PC-9 (cell line): Measurements from ENCODE around the gene CYS1. TPM values are rescaled to one million over a fixed set of nuclear protein-coding genes. Genes with fewer than 3 reads are reported as not detected.
"Not testable (repeated sequence)": the region's sequence is repeated elsewhere in the genome, so short reads cannot be mapped to it uniquely, and the experiment has no call there.

Experiments used
- BruUV-seq: library from RNA; stranded (reverse); fragments of 400-500 nt; replicated peaks from 2 replicates; lab custom pipeline; 2021; lab: Mats Ljungman, UMichigan
- CTCF ChIA-PET: fragments of 300-600 bp; sonication (Branson Sonifier 250); formaldehyde crosslinking; loops from one replicate; lab custom pipeline; 2022; ENCODE audit warnings: antibody characterized with exemption; lab: Charles Lee
- POLR2A ChIA-PET: fragments of 300-600 bp; sonication (Branson Sonifier 250); formaldehyde crosslinking; loops from one replicate; lab custom pipeline; 2022; ENCODE audit warnings: antibody characterized with exemption; ENCODE audit not compliant: unreplicated experiment; lab: Charles Lee
- DNase-seq, 2 experiments: peaks; one replicate each; pipeline versions ENCODE4 v3.0.0 to v3.0.0-alpha.2; 2015 to 2022; ENCODE audit warnings: mixed read lengths in 1 of 2
- H2AFZ ChIP-seq: fragments of 200-600 bp; sonication (generic); 2 replicates; pipeline ENCODE4 v1.8.1; 2017; ENCODE audit warnings: antibody characterized with exemption
- H3F3A ChIP-seq: fragments of 200-600 bp; sonication (generic); 2 replicates; pipeline ENCODE4 v1.8.1; 2017; ENCODE audit warnings: antibody characterized with exemption, mild to moderate bottlenecking, low read depth; ENCODE audit not compliant: insufficient read depth
- H3K27ac ChIP-seq: fragments of 200-600 bp; sonication (generic); 2 replicates; pipeline ENCODE4 v1.6.1; 2016; ENCODE audit warnings: mixed run types
- H3K27me3 ChIP-seq: fragments of 200-600 bp; sonication (generic); 2 replicates; pipeline ENCODE4 v1.6.1; 2016; ENCODE audit warnings: low read depth, mixed run types; ENCODE audit not compliant: insufficient read depth
- H3K36me3 ChIP-seq: fragments of 200-600 bp; sonication (generic); 2 replicates; pipeline ENCODE4 v1.6.1; 2016; ENCODE audit warnings: low read depth, mixed run types
- H3K4me1 ChIP-seq: fragments of 200-600 bp; sonication (generic); replicated peaks from 2 replicates; pipeline ENCODE4 v1.6.1; 2016; ENCODE audit warnings: mixed run types; ENCODE audit not compliant: insufficient read depth
- H3K4me2 ChIP-seq: fragments of 200-600 bp; sonication (generic); 2 replicates; pipeline ENCODE4 v1.6.1; 2017; ENCODE audit warnings: mixed run types
- H3K4me3 ChIP-seq: fragments of 200-600 bp; sonication (generic); 2 replicates; pipeline ENCODE4 v1.6.1; 2016; ENCODE audit warnings: mixed run types
- H3K79me2 ChIP-seq: fragments of 200-600 bp; sonication (generic); 2 replicates; pipeline ENCODE4 v1.6.1; 2017; ENCODE audit warnings: low read depth, mixed run types
- H3K9me2 ChIP-seq: fragments of 200-600 bp; sonication (generic); 2 replicates; pipeline ENCODE4 v1.8.1; 2017; ENCODE audit warnings: mild to moderate bottlenecking; ENCODE audit not compliant: insufficient read depth
- H3K9me3 ChIP-seq: fragments of 200-600 bp; sonication (generic); 2 replicates; pipeline ENCODE4 v1.8.1; 2016; ENCODE audit warnings: low read depth; ENCODE audit not compliant: insufficient read depth
- H4K20me1 ChIP-seq: fragments of 200-600 bp; sonication (generic); 2 replicates; pipeline ENCODE4 v1.8.1; 2017; ENCODE audit not compliant: insufficient read depth
- EZH2 ChIP-seq: fragments of 200-600 bp; sonication (generic); IDR thresholded peaks from 2 replicates; pipeline ENCODE4 v1.8.0; 2017; ENCODE audit warnings: antibody characterized with exemption, low read depth
- intact Hi-C: fragments of 100-400 bp; cut with micrococcal nuclease; formaldehyde crosslinking; loops from one replicate; pipeline ENCODE4 v1.10.0; 2022; ENCODE audit not compliant: unreplicated experiment
- total RNA-seq: library from RNA; stranded (reverse); gene quantifications from 2 replicates; pipeline ENCODE4 v1.2.3, GENCODE V29; 2021
- TF ChIP-seq, protein P1 (sequence below): fragments of 200-600 bp; sonication (generic); conservative IDR thresholded peaks from 2 replicates; pipeline ENCODE4 v1.6.1; 2017; ENCODE audit warnings: mixed run types, antibody characterized with exemption, mild to moderate bottlenecking, moderate library complexity

CYS1 gene
- total RNA-seq, 1 experiment from 2014 or later, result 0.61 TPM

- no peak for TF ChIP-seq EZH2
- TF ChIP-seq, protein P1, sequence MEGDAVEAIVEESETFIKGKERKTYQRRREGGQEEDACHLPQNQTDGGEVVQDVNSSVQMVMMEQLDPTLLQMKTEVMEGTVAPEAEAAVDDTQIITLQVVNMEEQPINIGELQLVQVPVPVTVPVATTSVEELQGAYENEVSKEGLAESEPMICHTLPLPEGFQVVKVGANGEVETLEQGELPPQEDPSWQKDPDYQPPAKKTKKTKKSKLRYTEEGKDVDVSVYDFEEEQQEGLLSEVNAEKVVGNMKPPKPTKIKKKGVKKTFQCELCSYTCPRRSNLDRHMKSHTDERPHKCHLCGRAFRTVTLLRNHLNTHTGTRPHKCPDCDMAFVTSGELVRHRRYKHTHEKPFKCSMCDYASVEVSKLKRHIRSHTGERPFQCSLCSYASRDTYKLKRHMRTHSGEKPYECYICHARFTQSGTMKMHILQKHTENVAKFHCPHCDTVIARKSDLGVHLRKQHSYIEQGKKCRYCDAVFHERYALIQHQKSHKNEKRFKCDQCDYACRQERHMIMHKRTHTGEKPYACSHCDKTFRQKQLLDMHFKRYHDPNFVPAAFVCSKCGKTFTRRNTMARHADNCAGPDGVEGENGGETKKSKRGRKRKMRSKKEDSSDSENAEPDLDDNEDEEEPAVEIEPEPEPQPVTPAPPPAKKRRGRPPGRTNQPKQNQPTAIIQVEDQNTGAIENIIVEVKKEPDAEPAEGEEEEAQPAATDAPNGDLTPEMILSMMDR, result no peak
- H3K36me3 ChIP-seq, result no peaks in the 10 kb centered on the region
- ChIA-PET POLR2A (no interaction called here), CTCF (no interaction called here)
- BruUV-seq, result no TSS peak
- H3K9me2 ChIP-seq, result no peaks in the 10 kb centered on the region
- no peaks in the 10 kb centered on the region for H4K20me1 ChIP-seq
- intact Hi-C loops, result no loop called here
- no peak overlapping the region for H3K27ac ChIP-seq
- no peaks in the 10 kb centered on the region for H3K27me3 ChIP-seq
- no peaks in the 10 kb centered on the region for H3K9me3 ChIP-seq
- H3K4me1 ChIP-seq, result no peaks in the 10 kb centered on the region
- no peak for DNase-seq
- no peak overlapping the region for H2AFZ ChIP-seq
- no peaks in the 10 kb centered on the region for H3K79me2 ChIP-seq
- H3K4me3 ChIP-seq, result no peak overlapping the region
- H3F3A ChIP-seq, result 0 out of 2 replicates have a peak, but pooled peaks cover 13% of the 10 kb centered on the region
- no peak overlapping the region for H3K4me2 ChIP-seq
These were observed 29.1 kb upstream of the CYS1 start for GRCh38 chr2:10109311-10109710.

- H2AFZ ChIP-seq, H3K79me2 ChIP-seq, DNase-seq, intact Hi-C loops, H3K36me3 ChIP-seq, H3K4me2 ChIP-seq, CTCF ChIA-PET, H3K27ac ChIP-seq, H3K4me3 ChIP-seq, H4K20me1 ChIP-seq, BruUV-seq, H3K4me1 ChIP-seq, H3K9me2 ChIP-seq, H3K9me3 ChIP-seq, H3K27me3 ChIP-seq: not testable (repeated sequence)
- POLR2A ChIA-PET, result interaction anchor here (0.6 kb wide), 2 partner anchors 14 to 17 kb away, joined by 11 to 13 read pairs; no protein-coding TSS in a partner anchor
- H3F3A ChIP-seq, result 0 out of 2 replicates have a peak, but pooled peaks cover 13% of the 10 kb centered on the region
These were observed 24.7 kb upstream of the CYS1 start for GRCh38 chr2:10104906-10105305.

GRCh38 chr2:10103179-10103578 is 23.0 kb upstream of the CYS1 start:
- H3K79me2 ChIP-seq, result no peaks in the 10 kb centered on the region
- H3K27ac ChIP-seq, result no peak overlapping the region
- no peaks in the 10 kb centered on the region for H3K36me3 ChIP-seq
- DNase-seq, result no peak
- no peak overlapping the region for H3K4me3 ChIP-seq
- CTCF ChIA-PET, result interaction anchor here (0.6 kb wide), 1 partner anchor 61 kb away, joined by 15 read pairs; no protein-coding TSS in a partner anchor
- no peaks in the 10 kb centered on the region for H4K20me1 ChIP-seq
- TF ChIP-seq, protein P1, result no peak
- TF ChIP-seq EZH2, result no peak
- no peak overlapping the region for H2AFZ ChIP-seq
- no peaks in the 10 kb centered on the region for H3K9me3 ChIP-seq
- no peaks in the 10 kb centered on the region for H3K9me2 ChIP-seq
- H3K4me1 ChIP-seq, result no peaks in the 10 kb centered on the region
- no TSS peak for BruUV-seq
- H3K27me3 ChIP-seq, result no peaks in the 10 kb centered on the region
- intact Hi-C loops, result no loop called here
- H3K4me2 ChIP-seq, result no peak overlapping the region
- no peaks in the 10 kb centered on the region for H3F3A ChIP-seq
- POLR2A ChIA-PET, result no interaction called here

- Histone ChIP-seq H3K4me1 (no peaks in the 10 kb centered on the region), H3K9me2 (no peaks in the 10 kb centered on the region), H3K4me2 (no peak overlapping the region), H3K4me3 (no peak overlapping the region), H3K9me3 (no peaks in the 10 kb centered on the region), H3K27me3 (no peaks in the 10 kb centered on the region), H3K27ac (no peak overlapping the region), H4K20me1 (no peaks in the 10 kb centered on the region), H3F3A (no peaks in the 10 kb centered on the region), H2AFZ (no peak overlapping the region), H3K36me3 (no peaks in the 10 kb centered on the region), H3K79me2 (no peaks in the 10 kb centered on the region)
- TF ChIP-seq, protein P1, result no peak
- TF ChIP-seq EZH2, result no peak
- BruUV-seq, result no TSS peak
- POLR2A ChIA-PET, result interaction anchor here (0.7 kb wide), 1 partner anchor 500 kb away, joined by 5 read pairs; no protein-coding TSS in a partner anchor
- DNase-seq, result no peak
- CTCF ChIA-PET, result interaction anchor here (0.6 kb wide), 1 partner anchor 137 kb away, joined by 3 read pairs; no protein-coding TSS in a partner anchor
- intact Hi-C loops, result no loop called here
These were observed 21.3 kb upstream of the CYS1 start for GRCh38 chr2:10101491-10101890.
